ENCODE results near the gene EFR3B. TPM values are rescaled to one million over a fixed set of nuclear protein-coding genes. Genes with fewer than 3 reads are reported as not detected.

EFR3B gene
- total RNA-seq, 1 experiment from 2014 or later, result 7.0 TPM

- Histone ChIP-seq H3K9ac (ENCODE audit: extremely low read depth, insufficient read length, low read length) (no peak overlapping the region), H4K8ac (replicated peaks; ENCODE audit: insufficient read length, low read depth, low read length) (no peak overlapping the region), H2BK5ac (ENCODE audit: insufficient read length, low read length) (no peak overlapping the region), H3K56ac (ENCODE audit: insufficient read length, low read depth, low read length) (no peak overlapping the region), H4K91ac (ENCODE audit: insufficient read length, low read depth, low read length) (no peak overlapping the region), H3K23me2 (ENCODE audit: insufficient read length, low read depth, low read length, poor library complexity, severe bottlenecking) (peaks cover 5% of the 10 kb centered on the region), H2BK15ac (ENCODE audit: low read depth, low read length) (no peak overlapping the region), H3K14ac (ENCODE audit: insufficient read depth, low read length) (no peak overlapping the region), H4K20me1 (ENCODE audit: control insufficient read depth, insufficient read depth, insufficient read length) (no peaks in the 10 kb centered on the region), H2AK5ac (ENCODE audit: insufficient read length, low read length) (no peak overlapping the region), H4K5ac (ENCODE audit: insufficient read length, low read depth, low read length) (no peak overlapping the region), H3K4ac (ENCODE audit: low read depth, low read length) (no peak overlapping the region), H3K9me3 (ENCODE audit: control insufficient read depth, low read depth, low read length) (no peaks in the 10 kb centered on the region), H2BK20ac (ENCODE audit: low read depth, low read length, poor library complexity, severe bottlenecking) (no peak overlapping the region), H3K79me1 (ENCODE audit: insufficient read depth, low read depth, low read length, poor library complexity, severe bottlenecking) (no peaks in the 10 kb centered on the region), H3K4me2 (ENCODE audit: insufficient read depth, insufficient read length, low read length) (peak overlapping the region; percentile 57), H2AFZ (ENCODE audit: low read length) (no peak overlapping the region), H2BK120ac (ENCODE audit: low read depth, low read length, poor library complexity, severe bottlenecking) (no peak overlapping the region), H3K4me1 (ENCODE audit: insufficient read depth, low read length) (no peaks in the 10 kb centered on the region; the same call in 1 of the 2 replicates), H2BK12ac (ENCODE audit: insufficient read length, low read depth, low read length) (no peak overlapping the region), H3K18ac (ENCODE audit: insufficient read length, low read depth, low read length) (no peak overlapping the region), H3K79me2 (ENCODE audit: insufficient read depth, low read length) (no peaks in the 10 kb centered on the region), H3K23ac (ENCODE audit: insufficient read length, low read depth, low read length) (no peak overlapping the region), H3K27ac (ENCODE audit: insufficient read length, low read depth, low read length) (no peak overlapping the region), H3T11ph (ENCODE audit: low read length) (no peak overlapping the region), H3K27me3 (ENCODE audit: insufficient read depth, low read length) (peaks cover 3% of the 10 kb centered on the region; the same call in 1 of the 2 replicates)
- Mint-ChIP-seq H3K4me1 (peaks cover 13 to 21% of the 10 kb centered on the region in 2 experiments), H3K27me3 (ENCODE audit: low read depth) (peaks cover 34% of the 10 kb centered on the region), H3K36me3 (ENCODE audit: insufficient read depth in 1 of 3, low read depth in 3 of 3) (peaks cover 0 to 16% (median 4%) of the 10 kb centered on the region in 3 experiments; a peak in 6 of 7 replicates), H3K4me3 (peak overlapping the region; percentile 64 to 66; a peak in 3 of 5 replicates), H3K27ac (no peak overlapping the region), H3K9me3 (no peaks in the 10 kb centered on the region)
- no CpG with 5 or more reads among the region's 24 CpGs for WGBS (ENCODE audit: extremely low coverage, insufficient read length, low lambda C conversion rate)
- no peak for DNase-seq
- TF ChIP-seq CTCF (conservative IDR thresholded peaks at IDR 0.05), result no peak
Measured at GRCh38 chr2:25131253-25131566, 89.3 kb downstream of the EFR3B start.
